Gastrocnemius medialis (tissue), 4 donors: Measurements from ENCODE around the gene TPCN1.

Experiments
- POLR2A ChIP-seq, 2 donors: fragments of 450-650 bp; IDR thresholded peaks; one replicate each; pipeline ENCODE4 v1.6.1; 2017; ENCODE audit warnings: antibody characterized with exemption in 2 of 2, mild to moderate bottlenecking in 2 of 2, moderate library complexity in 2 of 2
- TF ChIP-seq, protein P1 (sequence below), 5 experiments: fragments of 450-650 bp in 3 of 5; fragments of 200-600 bp in 2 of 5; sonication (generic) in 2 of 5; IDR thresholded peaks in 4 of 5; conservative IDR thresholded peaks in 1 of 5; 1 replicate in 4 of 5; 2 replicates in 1 of 5; pipeline ENCODE4 v1.5.1; 2016 to 2019; ENCODE audit warnings: antibody characterized with exemption in 5 of 5, mild to moderate bottlenecking in 3 of 5, moderate library complexity in 3 of 5

- TF ChIP-seq, protein P1, sequence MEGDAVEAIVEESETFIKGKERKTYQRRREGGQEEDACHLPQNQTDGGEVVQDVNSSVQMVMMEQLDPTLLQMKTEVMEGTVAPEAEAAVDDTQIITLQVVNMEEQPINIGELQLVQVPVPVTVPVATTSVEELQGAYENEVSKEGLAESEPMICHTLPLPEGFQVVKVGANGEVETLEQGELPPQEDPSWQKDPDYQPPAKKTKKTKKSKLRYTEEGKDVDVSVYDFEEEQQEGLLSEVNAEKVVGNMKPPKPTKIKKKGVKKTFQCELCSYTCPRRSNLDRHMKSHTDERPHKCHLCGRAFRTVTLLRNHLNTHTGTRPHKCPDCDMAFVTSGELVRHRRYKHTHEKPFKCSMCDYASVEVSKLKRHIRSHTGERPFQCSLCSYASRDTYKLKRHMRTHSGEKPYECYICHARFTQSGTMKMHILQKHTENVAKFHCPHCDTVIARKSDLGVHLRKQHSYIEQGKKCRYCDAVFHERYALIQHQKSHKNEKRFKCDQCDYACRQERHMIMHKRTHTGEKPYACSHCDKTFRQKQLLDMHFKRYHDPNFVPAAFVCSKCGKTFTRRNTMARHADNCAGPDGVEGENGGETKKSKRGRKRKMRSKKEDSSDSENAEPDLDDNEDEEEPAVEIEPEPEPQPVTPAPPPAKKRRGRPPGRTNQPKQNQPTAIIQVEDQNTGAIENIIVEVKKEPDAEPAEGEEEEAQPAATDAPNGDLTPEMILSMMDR (IDR thresholded peaks at IDR 0.05 in 4 of 5, conservative IDR thresholded peaks at IDR 0.05 in 1 of 5), result no peak
- TF ChIP-seq POLR2A (IDR thresholded peaks at IDR 0.05), result no peak
Measured at GRCh38 chr12:113322343-113322742, 101.1 kb downstream of the TPCN1 start.
